GM19395 (cell line): ENCODE measurements around the gene OSTF1.
A peak's percentile ranks its signal among the peaks of the same experiment; 100 is the strongest.

Experiments used
- ATAC-seq: cut with Tn5 transposase; IDR thresholded peaks from one replicate; pipeline ENCODE4 v1.9.1; 2021; ENCODE audit warnings: mild to moderate bottlenecking, moderate library complexity; ENCODE audit not compliant: unreplicated experiment

OSTF1 gene

GRCh38 chr9:75087824-75088645 is at the start of gene OSTF1, which contains the start of gene NMRK1:
Gene OSTF1, plus strand, starts transcription at chr9:75088514. Its CDS starts 179 bp downstream, at chr9:75088693.
Gene NMRK1, minus strand, starts transcription at chr9:75088155. Its CDS starts 5,040 bp downstream, at chr9:75083115.
- ATAC-seq, result peak; percentile 80

GRCh38 chr9:75039009-75039408 is 49.3 kb upstream of the OSTF1 start:
- ATAC-seq, result no peak

GRCh38 chr9:75039801-75040200 is 48.5 kb upstream of the OSTF1 start:
- no peak for ATAC-seq

GRCh38 chr9:75041041-75041440 is 47.3 kb upstream of the OSTF1 start:
- no peak for ATAC-seq

- no peak for ATAC-seq
Observed at GRCh38 chr9:75046725-75047345, 41.5 kb upstream of the OSTF1 start.

- ATAC-seq, result no peak
Observed at GRCh38 chr9:75047506-75047905, 40.8 kb upstream of the OSTF1 start.

GRCh38 chr9:75051285-75051684 is 37.0 kb upstream of the OSTF1 start:
- no peak for ATAC-seq

GRCh38 chr9:75053869-75054268 is 34.4 kb upstream of the OSTF1 start:
- peak; percentile 89 for ATAC-seq

- ATAC-seq, result no peak
Observed at GRCh38 chr9:75054368-75055001, 33.8 kb upstream of the OSTF1 start.

GRCh38 chr9:75061169-75061568 is 27.1 kb upstream of the OSTF1 start:
- no peak for ATAC-seq

GRCh38 chr9:75063556-75064305 is 24.6 kb upstream of the OSTF1 start:
- no peak for ATAC-seq

GRCh38 chr9:75064307-75065025 is 23.8 kb upstream of the OSTF1 start:
- no peak for ATAC-seq

- no peak for ATAC-seq
Observed at GRCh38 chr9:75065510-75065909, 22.8 kb upstream of the OSTF1 start.

GRCh38 chr9:75067894-75068293 is 20.4 kb upstream of the OSTF1 start:
- no peak for ATAC-seq

- ATAC-seq, result no peak
Observed at GRCh38 chr9:75069171-75069570, 19.1 kb upstream of the OSTF1 start.

- peak; percentile 92 for ATAC-seq
Observed at GRCh38 chr9:75071530-75072122, 16.7 kb upstream of the OSTF1 start.

GRCh38 chr9:75072895-75073294 is 15.4 kb upstream of the OSTF1 start:
- no peak for ATAC-seq

GRCh38 chr9:75081632-75082031 is 6.7 kb upstream of the OSTF1 start:
- no peak for ATAC-seq

GRCh38 chr9:75083188-75083970 is 4.9 kb upstream of the OSTF1 start:
- no peak for ATAC-seq
